K562 (cell line): ENCODE results near the gene ACTR1B.

ENCODE experiments used
- CTCF ChIP-seq, 3 experiments: IDR thresholded peaks in 2 of 3; conservative IDR thresholded peaks in 1 of 3; 2 replicates each; pipeline ENCODE4 v1.5.1; 2011 to 2012; ENCODE audit warnings: low read length in 3 of 3, mild to moderate bottlenecking in 3 of 3, control low read depth in 2 of 3, improper control_type of control experiment in 1 of 3, inconsistent platforms in 1 of 3, low read depth in 1 of 3, mixed read lengths in 1 of 3, moderate library complexity in 1 of 3; ENCODE audit not compliant: insufficient read depth in 2 of 3
- EHMT2 ChIP-seq: fragments of 450-650 bp; IDR thresholded peaks from 2 replicates; pipeline ENCODE4 v1.6.1; 2018; ENCODE audit warnings: antibody characterized with exemption
- ELF4 ChIP-seq: fragments of 450-650 bp; formaldehyde crosslinking; IDR thresholded peaks from 2 replicates; pipeline ENCODE4 v1.4.0; 2022; ENCODE audit warnings: missing genetic modification characterization
- EP300 ChIP-seq: IDR thresholded peaks from 2 replicates; pipeline ENCODE4 v1.6.1; 2012; ENCODE audit warnings: low read length, improper control_type of control experiment
- IRF2 ChIP-seq: sonication (generic); formaldehyde crosslinking; IDR thresholded peaks from 2 replicates; pipeline ENCODE4 v1.8.1; 2022; ENCODE audit warnings: mild to moderate bottlenecking, missing genetic modification reagents
- RNF219 ChIP-seq: fragments of 250-450 bp; sonication (Bioruptor Pico); IDR thresholded peaks from 2 replicates; pipeline ENCODE4 v1.5.0; 2022; ENCODE audit warnings: mild to moderate bottlenecking
- THRB ChIP-seq: fragments of 450-650 bp; formaldehyde crosslinking; conservative IDR thresholded peaks from 2 replicates; pipeline ENCODE4 v1.4.0; 2022; ENCODE audit warnings: mild to moderate bottlenecking, missing genetic modification characterization
- ZNF717 ChIP-seq: fragments of 250-450 bp; sonication (Bioruptor Pico); IDR thresholded peaks from 2 replicates; pipeline ENCODE4 v1.5.0; 2021

DNA sequence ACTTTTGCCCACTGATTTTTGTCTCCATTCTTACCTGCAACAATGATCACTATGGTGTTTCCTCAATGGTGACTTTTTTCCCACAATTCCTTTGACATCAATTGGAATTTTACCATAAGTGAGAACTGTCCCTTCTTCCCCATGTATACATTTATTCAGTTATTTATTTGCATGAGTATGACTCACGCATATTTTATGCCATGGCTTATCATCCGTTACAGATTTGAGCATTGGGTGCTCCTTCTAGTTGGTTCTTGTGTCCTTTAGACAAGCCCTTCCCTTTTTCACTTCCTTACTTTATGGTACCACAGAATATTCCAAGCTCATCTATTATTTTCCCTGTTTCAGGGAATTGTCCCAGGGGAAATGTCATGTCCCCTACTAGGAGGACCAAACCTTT is 10.4 kb downstream of the ACTR1B start:
- TF ChIP-seq ZNF717 (CRISPR knock-in tag) = no peak
- TF ChIP-seq THRB (CRISPR knock-in tag) = no peak
- TF ChIP-seq RNF219 = no peak
- TF ChIP-seq CTCF (IDR thresholded peaks at IDR 0.05 in 2 of 3, conservative IDR thresholded peaks at IDR 0.05 in 1 of 3; ENCODE audit: insufficient read depth in 2 of 3, low read depth in 1 of 3, low read length in 3 of 3) = no peak
- no peak for TF ChIP-seq ELF4
- TF ChIP-seq EP300 = no peak
- no peak for TF ChIP-seq EHMT2
- TF ChIP-seq IRF2 (CRISPR knock-in tag) = no peak
